ENCODE measurements around the gene FBXO42.

FBXO42 gene

GRCh38 chr1:16321176-16321867 lies 31.0 kb downstream of the FBXO42 start:
- no peak for DNase-seq

DNA sequence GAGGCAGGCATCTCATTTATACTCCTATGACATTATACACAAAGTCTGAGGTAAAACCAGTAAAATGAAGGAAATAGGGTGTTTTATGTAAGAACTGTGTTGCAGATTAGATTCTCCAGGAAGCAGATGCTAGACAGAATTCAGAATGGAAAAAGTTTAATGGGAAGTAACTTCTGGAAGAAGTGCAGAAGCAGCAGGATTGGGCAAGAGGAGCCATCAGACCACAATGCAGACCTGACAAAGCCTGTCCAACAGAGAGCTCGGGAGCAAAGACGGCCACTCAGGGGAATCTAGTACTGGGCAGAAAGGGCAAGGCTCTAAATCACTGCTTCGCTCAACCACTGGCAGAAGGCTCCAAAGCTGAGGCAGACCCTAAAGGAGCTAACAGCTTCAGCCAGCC lies 33.7 kb downstream of the FBXO42 start:
- DNase-seq, result no peak

DNA sequence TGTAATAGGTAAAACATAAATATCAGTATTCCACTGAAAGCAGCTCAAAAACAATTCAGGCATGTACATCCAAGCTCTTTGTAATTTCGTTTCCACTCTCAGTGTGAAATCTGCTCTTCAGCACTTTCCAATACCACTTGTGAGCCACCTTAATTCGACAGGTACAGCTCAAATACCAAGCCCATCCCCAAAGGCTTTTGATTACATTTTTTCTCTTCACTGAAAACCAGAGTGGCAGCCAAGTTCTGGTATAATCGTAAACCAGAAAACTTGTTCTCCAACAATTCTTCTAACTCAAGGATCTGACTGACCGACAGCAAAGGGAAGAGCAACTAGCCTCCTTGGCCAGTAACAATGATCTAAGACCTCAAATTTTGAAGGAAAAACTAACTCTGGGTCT lies 36.8 kb downstream of the FBXO42 start:
- no peak for DNase-seq

DNA sequence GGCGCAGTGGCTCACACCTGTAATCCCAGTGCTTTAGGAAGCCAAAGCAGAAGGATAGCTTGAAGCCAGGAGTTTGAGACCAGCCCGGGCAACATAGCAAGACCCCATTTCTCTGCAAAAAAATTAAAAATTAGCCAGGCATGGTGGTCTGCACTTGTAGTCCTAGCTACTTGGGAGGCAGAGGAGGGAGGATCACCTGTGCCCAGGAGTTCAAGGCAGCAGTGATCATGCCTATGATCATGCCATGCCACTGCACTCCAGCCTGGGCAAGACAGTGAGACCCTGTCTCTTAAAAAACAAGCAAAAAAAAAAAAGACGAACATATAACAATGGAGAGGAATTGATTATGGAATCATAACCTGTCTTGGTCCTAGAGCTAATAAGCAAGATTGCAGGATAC lies 45.1 kb downstream of the FBXO42 start:
- DNase-seq, result no peak

GRCh38 chr1:16302709-16303627 lies 49.3 kb downstream of the FBXO42 start:
- no peak for DNase-seq

DNA sequence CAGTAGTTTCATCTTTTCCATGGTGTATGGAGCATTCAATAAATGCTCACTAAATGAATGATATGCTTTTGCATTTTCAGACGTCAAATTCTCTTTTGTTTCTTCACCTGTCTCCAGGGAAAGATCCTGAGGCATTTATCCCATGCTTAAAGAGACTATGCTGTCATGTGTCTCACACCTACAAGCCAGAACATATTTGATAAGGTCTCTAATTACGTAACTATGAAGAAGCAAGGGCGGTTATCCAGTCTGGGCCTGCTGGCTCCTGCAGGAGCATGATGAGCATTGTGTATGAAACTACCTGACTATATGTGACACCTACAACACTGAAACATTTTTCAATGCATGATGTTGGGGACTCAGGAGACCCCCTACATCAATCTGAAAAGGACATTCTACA lies 51.8 kb downstream of the FBXO42 start:
- no peak for DNase-seq

GRCh38 chr1:16298653-16299052 lies 53.6 kb downstream of the FBXO42 start:
- DNase-seq, result no peak

DNA sequence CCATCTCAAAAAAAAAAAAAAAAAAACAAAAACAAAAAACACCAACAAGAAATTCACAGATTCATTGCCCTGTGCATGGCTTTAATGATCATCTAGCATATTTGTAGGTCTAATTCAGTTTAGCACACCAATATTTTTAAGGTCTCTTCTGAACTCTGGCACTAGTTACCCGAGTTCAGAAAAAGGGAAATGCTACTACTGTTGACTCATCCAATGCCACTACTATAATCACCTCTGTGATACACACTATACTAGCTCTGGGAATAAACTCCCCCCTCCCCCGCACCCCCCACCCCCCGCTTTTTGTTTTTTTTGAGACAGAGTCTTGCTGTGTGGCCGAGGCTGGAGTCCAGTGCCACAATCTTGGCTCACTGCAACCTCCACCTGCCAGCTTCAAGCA lies 55.6 kb downstream of the FBXO42 start:
- DNase-seq, result no peak

- DNase-seq, result no peak
These were observed 57.8 kb downstream of the FBXO42 start for GRCh38 chr1:16294219-16295212.

- no peak for DNase-seq
These were observed 58.7 kb downstream of the FBXO42 start for GRCh38 chr1:16293538-16293937.

GRCh38 chr1:16292739-16293138 lies 59.5 kb downstream of the FBXO42 start:
- DNase-seq, result no peak

DNA sequence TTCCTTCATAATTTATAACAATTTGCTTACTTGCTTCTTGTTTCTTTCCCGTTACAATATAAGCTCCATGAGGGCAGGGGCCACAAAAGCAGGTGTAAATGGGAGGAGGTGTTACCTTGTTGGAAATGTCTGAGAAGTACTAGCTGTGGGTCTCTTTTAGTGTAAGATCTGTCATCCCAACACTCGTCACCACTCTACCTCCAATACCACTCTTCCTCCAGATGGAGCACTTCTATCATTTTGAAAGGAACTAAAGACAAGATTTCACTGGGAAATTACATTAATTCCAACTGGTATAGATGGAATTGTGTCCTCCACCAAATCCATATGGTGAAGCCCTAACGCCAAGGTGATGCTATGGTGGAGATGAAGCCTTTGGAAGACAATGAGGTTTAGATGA lies 62.3 kb downstream of the FBXO42 start:
- DNase-seq, result no peak

- no peak for DNase-seq
These were observed 66.2 kb downstream of the FBXO42 start for GRCh38 chr1:16286122-16286521.

GRCh38 chr1:16281765-16282164 lies 70.5 kb downstream of the FBXO42 start:
- no peak for DNase-seq

GRCh38 chr1:16279186-16279585 lies 73.1 kb downstream of the FBXO42 start:
- no peak for DNase-seq

GRCh38 chr1:16276302-16277030 lies 75.8 kb downstream of the FBXO42 start:
- DNase-seq, result no peak

GRCh38 chr1:16275591-16275990 lies 76.7 kb downstream of the FBXO42 start:
- DNase-seq, result no peak

GRCh38 chr1:16267690-16268180 lies 84.5 kb downstream of the FBXO42 start:
- DNase-seq, result no peak

DNA sequence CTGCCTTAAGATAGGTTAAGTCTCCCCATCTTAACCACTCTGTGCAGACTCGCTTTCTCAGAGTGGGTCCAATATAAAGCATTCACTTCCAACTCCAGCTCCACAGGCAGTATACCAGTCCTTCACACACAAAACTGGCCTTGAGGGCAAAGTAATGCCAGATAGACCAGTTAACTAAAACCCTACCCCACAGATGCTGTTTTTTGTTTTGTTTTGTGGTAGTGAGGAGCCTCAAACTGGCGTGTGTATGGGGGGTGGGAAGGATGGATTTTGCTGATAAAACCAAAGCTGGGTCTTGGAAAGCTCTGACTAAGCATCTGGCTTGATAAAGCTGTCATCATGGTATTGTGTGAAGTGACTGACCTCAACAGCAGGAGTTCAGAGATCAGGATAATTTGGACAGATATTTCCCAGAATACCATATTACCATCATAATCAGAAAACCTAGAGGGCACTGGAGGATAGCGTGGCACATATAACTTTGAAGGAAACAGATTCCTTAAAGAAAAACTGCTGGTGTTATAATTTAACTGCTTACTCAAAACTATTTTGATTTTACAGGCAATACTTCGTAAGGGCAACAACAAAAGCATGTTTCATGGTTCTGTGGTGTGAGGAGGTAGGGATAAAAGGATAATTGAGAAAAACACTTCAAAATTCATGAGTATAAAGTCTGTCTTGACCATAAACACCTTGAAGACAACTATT lies 85.7 kb downstream of the FBXO42 start:
- DNase-seq, result no peak

DNA sequence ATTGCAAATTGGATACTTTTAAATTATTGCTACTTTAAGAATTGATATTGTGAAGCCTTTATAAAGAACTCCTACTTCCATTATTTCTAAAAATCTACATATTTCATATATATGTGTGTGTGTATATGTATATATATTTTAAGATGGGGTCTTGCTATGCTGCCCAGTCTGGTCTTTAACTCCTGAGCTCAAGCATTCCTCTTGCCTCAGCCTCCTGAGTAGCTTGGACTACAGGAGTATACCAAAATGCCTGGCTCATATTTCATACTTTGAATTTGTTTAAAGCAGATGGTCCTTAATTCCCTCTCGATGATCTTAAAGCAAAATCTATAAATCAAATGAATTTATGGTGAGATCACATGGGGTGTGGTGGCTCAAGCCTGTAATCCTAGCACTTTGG lies 90.2 kb downstream of the FBXO42 start:
- DNase-seq, result no peak

DNA sequence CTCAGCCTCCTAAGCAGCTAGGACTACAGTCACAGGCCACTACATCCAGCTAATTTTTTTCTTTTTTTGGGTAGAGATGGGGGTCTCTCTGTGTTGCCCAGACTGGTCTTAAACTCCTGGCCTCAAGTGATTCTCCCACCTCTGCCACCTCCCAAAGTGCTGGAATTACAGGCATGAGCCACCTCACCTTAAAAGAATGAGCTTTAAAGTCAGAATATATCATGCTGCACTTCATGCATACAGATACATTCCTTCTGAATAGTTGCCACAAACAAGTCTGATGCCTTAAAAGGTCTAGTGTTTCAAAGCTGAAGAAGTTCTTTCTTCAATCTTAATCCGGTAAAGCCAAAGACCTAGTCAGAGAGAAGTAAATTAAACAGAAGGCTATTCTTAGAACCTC lies 91.5 kb downstream of the FBXO42 start:
- DNase-seq, result no peak
